GM18867 (cell line): ENCODE measurements around the gene CES4A.
A peak's percentile ranks its signal among the peaks of the same experiment; 100 is the strongest.

Experiments used
- ATAC-seq: cut with Tn5 transposase; IDR thresholded peaks from one replicate; pipeline ENCODE4 v1.9.1; 2021; ENCODE audit warnings: mild to moderate bottlenecking, moderate library complexity; ENCODE audit not compliant: unreplicated experiment

CES4A gene

DNA sequence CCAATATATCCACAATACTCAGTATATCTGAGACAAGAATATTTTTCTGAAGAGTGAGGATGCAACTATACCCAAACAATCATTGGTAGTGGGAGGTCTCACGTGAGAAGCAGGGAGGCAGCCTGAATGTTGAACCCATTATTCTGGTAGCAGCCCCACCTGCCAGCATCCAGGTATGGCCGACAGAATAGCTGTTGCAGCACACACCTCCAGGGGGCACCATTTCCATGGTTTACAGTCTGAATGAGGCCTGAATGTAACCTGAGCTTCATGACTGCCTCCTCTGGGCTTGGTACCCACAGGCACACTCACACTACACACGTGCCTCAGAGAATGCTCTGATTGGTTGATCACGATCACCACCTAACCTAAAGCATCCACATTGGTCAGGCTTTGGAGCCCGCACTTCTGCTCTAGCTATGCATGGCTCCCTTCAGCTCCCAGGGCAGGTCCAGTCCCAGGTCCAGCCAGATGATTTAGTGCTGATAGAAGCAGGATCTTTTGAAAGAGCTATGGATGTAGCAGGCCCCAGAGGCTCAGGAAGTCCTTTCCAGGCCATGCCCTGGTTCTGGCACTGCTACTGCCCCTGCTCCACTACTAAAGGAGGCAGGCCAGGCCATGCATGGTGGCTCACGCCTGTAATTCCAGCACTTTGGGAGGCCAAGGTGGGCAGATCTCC is 29.6 kb downstream of the CES4A start:
- peak; percentile 83 for ATAC-seq

DNA sequence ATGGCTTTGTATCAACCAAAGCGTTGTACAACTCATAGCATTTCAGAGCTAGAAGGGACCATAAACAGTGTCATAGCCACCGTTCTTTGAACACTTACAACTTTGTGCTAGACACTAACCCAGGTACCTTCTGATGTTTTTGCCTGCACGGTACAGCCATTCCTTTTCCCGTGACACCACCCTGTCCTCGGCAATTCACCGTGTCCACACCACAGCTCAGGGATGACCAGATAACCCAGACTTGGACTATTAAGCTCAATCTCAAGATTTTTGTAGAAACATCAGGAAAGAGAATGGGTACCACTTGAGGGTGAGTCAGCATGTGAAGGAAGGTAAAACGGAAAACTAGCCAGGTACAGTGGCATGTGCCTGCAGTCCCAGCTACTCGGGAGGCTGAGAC is 30.8 kb downstream of the CES4A start:
- no peak for ATAC-seq

DNA sequence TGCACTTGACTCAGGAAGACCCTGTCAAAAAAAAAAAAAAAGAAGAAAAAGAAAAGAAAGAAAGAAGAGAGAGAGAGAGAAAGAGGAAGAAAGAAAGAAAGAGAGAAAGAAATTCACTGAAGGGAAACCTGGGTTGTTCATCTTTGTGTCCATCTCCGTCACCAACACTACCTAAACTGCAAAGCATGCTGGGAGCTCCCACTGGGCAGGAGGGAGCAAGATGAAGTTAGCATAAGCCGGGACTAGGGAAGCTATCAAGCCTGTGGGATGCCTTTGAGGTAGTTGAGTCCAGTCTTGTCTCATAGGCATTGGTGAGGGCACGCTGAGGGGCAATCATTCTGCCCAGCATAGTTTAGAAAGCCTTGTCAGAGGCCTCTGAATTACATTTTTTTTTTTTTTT is 32.9 kb downstream of the CES4A start:
- no peak for ATAC-seq

DNA sequence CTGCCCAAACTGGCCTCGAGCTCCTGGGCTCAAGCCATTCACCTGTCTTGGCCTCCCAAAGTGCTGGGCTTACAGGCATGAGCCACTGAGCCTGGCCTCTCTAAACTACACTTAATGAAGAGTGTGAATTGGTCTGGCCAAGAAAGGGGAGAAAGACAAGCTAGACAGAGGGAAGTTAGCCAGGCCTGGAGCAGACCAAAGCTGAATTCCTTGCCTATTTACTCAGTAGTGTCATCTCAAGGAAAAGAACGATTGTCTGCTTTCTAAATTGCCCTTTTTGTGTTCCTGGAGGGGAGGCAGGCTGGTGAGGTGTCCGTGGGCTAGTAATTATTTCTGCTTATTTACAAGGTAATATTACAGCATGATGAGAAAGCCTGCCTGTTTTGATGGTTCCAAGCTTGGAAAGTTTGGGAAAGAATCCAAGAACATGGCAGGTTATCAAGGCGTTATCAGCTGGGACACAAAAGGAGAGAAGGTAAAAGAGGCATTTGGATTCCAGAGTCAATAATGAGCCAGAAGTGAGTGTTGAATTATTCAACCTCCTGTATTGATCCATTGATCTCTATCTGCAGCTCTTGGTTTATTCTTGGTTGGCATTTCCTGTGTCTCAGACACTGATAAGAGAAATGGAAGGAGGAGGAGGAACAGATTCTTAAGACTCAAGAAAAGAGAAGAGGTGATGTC is 34.3 kb downstream of the CES4A start:
- no peak for ATAC-seq

DNA sequence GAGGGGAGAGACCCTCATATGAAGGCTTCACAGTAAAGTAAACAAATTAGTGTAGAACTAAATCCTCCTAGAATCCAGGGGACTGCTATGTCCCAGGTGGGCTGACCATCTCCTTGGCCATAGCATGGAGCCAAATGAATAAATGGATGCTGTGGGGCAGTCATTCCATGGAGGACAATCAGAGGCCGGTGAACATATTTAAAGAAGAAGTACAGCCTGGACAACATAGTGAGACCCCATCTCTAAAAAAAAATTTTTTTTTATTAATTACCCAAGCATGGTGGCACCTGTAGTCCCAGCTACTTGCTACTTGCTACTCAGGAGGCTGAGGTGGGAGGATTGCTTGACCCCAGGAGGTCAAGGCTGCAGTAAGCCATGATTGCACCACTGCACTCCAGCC is 35.3 kb downstream of the CES4A start:
- no peak for ATAC-seq

DNA sequence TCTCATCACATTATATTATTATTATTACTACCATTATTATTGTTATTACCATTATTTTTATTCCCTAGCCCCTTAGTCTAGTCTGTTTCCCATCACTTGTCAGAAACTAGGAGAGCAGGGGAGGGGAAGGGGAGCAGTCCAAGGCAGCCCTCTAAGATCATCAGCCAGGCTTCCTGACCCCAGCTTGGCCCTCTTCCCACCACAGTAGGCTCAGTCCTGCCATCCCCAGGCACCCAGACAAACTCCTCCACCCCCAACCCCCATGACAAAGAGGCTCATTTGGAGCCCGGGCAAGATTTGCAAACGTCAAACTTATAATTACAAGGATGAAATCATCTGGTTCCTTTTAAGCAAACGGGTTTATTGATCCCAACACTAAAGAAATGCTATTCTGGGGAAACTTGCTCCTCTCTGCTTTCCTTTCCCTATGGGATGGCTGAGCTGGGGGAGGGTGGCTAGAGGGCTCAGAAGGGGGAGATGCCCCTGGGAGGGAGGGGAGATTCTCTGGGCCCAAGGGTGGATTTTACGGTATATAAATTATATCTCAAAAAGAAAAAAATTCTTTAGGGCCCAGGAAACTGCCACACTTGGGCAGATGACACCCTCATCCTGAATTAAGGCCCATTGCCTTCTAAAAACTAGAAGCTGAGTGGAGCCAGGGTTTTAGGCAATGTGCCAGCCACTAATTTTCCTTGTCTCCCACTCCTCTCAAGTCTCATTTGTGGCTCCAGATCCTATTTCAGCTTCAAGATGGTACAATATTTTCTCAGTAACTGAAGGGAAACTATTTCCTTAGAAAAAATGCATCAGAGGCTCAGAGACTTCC is 36.2 kb downstream of the CES4A start:
- no peak for ATAC-seq

DNA sequence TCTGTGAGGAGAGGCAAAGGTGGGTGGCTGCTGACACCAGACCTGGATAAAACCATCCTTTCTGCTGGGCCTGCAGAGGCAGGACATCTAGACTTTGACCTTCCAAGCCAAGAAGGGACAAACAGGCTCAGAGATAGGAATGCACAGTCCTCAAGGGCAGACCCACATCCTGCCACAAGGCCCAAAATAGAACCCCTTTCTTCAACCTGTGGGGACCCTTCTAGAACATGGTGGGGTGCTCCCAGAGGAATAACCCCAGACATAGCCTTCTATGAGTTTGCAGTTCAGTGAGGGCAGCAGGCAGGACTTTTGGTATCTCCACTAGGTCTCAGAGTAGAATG is 36.8 kb downstream of the CES4A start:
- no peak for ATAC-seq

DNA sequence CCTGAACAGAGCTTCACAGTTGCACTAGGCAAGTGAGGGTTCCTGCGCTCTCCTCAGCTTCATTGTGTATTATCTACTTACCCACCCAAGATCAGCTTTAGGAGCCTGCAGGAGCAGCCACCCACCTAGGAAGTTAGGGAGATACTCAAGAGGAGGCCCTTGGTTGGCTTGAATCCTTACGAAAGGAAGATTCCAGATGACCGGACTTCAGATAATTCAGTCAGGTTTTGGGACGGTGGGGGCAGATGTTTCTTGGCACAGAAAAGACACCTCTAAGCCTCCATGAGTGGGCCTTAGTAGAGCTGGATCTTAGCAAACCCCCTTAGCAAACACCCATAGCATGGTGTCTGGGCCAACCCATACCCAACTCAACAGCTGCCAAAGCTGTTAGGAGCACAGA is 38.2 kb downstream of the CES4A start:
- no peak for ATAC-seq

DNA sequence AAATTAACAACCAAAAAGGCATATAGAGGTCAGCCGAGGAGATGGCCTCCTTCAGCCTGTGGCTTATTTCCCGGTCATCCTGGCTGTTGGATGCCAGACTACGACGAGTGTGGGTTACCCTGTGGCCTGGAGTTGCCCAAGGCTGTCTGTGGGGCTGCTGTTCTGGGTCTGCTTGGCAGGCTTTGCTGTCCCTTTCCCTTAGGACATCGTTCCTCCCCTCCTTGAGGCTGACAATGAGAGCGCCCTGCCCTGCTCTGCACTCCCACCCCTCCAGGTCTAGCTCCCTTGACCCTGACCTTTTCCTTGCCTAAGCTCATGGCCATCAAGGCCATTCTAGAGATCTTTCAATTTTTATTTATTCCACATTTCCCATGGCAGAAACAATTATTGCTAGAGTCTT is 38.7 kb downstream of the CES4A start:
- no peak for ATAC-seq

DNA sequence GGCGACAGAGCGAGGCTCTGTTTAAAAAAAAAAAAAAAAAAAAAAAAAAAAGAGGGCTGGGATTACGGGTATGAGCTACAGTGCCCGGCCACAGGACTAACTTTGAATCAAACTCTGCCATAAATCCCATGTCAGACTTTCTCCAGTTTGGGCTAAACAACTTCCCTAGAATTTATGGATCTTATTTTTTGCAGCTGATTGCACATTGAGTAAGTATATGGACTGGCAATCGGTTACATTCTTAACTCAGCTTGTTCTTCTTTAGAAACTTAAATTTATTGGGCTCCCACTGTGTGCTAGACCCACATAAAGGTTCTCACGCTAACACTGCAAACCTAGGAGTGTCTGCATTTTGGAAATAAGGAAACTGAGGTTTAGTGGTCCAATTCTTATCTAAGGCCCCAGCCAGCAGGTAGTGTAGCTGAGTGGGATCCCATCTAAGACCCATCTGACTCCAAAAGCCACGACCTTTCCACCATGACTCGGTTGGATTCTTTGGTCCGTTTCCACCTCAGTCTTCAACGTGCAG is 39.8 kb downstream of the CES4A start:
- ATAC-seq = no peak

DNA sequence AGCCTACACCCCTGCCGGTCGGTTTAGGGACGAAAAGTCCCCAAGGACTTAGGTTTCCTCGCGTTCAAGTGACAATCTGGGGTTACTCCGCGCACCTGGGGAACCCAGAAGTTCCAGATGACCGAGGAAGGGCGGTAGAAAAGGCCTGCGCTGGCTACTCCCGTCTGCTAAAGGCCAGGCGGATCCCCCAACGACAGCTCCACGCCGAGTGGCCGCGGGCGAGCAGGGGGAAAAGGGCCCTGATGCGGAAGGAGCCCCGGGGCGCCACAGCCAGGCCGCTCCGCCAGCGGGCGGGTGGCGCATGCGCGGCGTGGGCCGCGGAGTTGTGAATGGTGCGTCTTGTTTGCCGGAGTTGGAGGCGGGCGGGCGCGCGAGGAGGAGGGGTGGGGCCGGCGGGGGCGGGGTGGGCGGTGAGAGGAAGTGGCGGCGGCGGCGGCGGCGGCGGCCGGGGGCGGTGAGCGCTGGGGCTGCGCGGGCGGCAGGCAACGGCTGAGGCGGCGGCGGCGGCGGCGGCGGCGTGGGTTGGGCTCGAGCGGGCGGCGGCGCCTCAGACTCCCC is 40.4 kb downstream of the CES4A start, which contains the start of gene CBFB:
CBFB (plus strand) TSS at position 454 of the 558 bp plus-strand sequence. CDS start 259 bp downstream, outside the sequence.
- peak; percentile 75 for ATAC-seq

DNA sequence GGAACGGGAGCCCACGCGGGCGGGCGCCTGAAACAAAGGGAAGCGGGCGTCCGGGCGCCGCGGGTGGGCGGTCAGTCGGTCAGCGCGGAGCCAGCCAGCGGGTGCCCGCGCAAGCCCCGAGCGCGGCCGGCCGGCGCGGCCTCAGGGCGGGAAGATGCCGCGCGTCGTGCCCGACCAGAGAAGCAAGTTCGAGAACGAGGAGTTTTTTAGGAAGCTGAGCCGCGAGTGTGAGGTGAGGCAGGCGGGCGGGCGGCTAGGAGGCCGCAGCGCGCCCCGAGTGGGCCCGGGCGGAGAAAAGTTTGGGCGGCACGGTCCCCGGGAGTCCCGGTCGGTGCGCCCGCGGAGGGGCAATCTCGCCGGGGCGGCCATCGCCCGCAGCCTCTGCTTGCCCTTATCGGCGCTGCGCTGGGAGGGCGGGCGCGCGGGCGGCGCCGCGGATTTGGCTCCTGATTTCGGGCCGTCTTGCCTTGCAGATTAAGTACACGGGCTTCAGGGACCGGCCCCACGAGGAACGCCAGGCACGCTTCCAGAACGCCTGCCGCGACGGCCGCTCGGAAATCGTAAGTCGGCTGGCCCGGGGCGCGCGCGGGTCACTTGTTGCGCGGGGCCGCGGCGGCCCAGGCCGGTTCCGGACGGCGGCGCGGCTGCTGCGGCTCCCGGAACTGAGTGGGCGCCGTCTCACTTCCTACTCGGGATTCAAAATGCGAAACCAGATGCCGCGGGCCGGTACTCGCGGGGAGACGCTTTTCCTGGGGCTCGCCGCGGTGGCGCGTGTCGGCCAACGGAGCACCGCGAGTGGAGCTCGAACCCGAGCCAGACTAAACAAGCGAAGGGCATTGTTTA is 41.1 kb downstream of the CES4A start:
- peak; percentile 46 for ATAC-seq

DNA sequence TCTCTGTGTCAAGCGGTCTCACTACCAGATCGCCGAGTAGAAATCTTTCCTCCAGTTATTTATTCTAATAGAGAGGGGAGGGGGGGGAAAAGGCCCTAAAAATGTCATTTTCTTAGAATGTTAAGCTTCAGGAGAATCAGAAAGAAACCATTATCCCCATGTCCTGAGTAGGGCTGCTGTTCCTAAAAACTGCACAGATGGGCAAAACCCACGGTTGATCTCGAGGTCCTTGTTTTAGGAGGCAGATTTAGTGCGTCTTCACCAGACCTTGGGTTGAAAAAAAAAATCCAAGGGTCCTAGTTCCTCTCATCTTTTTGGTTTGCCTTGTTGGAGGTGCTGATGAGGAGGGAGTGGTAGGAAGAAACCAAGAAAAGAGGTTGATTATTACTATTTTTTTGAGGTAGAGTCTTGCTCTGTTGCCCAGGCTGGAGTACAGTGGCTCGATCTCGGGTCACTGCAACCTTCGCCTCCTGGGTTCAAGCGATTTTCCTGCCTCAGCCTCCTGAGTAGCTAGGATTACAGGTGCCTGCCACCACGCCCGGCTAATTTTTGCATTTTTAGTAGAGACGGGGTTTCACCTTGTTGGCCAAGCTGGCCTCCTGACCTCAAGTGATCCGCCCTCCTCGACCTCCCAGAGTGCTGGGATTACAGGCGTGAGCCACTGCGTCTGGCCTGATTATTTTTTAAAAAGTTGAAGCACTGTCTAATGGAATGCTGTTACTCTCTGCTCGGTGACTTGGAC is 42.0 kb downstream of the CES4A start:
- ATAC-seq = no peak

DNA sequence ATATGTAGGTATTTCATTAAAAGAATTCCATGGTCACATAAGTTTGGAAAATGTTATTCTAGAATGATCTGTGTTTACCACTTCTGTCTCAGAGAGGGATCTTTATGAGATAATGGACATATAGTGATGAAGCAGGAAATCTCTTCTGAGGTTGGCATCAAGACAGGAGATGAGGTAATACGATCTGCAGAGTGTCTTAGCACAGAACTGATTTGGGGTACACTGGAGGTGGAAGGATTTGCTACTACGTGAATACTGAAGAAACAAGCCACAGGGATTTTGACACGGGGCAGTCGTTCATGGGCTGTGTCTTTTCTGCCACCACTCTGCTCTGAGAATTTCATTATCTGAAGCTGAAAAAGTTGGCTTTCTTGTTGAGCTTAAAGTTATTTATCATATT is 46.1 kb downstream of the CES4A start:
- no peak for ATAC-seq

DNA sequence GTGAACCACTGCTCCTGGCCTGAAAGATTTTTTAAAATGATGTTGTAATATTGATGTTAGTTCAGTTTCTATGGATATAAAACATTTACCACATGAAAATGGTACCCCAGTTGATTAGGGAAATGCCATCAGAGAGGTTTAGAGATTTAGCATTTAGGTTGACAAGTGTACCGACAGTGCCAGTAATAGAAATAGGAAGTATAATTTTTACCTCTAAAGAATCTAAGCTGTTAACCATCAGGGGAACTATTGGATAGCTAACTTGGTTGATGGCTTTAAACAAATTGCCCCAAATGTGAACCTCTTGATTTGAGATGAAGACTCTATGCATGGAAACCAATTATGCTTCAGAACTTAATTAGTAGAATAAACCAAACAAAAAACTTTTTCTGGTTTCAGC is 47.0 kb downstream of the CES4A start:
- no peak for ATAC-seq

DNA sequence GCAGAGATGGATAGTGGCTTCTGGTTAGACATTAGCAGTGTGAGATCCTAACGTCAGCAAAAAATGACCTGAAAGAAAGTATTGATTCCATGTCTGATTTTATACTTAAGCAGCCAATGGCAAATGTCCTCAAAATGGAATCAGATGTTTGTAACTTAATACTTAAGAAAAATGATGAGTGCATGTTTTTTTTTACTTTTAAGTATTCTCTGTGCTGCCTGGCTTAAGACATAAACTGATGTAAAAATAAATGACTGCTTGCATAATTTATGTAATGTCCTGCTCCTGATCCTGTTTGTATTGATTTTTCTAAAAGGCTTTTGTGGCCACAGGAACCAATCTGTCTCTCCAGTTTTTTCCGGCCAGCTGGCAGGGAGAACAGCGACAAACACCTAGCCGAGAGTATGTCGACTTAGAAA is 47.9 kb downstream of the CES4A start:
- no peak for ATAC-seq

DNA sequence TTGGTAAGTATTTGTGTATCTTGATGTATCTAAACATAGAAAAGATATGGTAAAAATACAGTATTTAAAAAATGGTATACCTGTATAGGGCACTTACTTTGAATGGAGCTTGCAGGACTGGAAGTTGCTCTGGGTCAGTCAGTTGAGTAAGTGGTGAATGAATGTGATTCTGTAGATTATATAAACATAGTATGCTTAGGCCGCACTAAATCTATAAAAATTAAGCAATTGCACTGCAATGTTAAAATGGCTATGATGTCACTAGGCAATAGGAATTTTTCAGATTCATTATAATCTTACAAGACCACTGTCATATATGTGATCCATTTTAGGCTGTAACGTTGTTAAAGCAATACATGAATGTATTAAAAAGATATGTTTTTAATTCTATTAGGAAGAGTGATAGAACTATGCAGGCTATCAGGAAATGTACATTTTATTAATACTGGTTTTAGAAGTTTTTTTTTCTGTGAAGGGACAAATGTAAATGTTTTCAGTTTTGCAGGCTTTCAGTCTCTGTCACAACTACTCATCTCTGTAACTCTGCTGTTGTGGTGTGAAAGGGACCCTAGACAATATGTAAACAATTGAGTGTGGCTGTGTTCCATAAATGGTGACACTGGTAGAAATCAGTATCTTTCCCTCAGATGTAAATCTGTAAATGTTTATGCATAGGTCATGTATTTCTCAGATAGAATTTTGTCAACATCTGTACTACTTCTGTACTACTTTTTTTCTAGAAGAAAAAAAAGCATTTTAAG is 51.1 kb downstream of the CES4A start:
- peak; percentile 39 for ATAC-seq

DNA sequence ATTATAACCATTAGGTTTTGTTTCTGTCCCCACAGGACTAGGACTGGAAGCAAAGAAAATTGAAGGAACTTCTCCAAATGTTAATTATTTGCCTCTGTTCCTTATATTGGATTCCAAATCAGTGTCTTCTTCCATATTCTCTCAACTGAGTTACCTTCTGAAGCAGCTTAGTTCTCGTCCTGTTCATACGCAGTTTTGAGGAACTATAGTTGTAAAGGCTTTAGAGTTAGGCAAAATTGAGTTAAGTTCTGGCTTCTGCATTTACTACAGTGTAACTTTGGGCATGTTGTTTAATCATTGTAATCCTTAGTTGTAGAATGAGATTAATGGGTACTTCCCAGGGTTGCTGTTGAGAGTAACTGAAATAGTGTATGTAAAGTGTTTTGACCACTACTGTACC is 51.8 kb downstream of the CES4A start:
- no peak for ATAC-seq

DNA sequence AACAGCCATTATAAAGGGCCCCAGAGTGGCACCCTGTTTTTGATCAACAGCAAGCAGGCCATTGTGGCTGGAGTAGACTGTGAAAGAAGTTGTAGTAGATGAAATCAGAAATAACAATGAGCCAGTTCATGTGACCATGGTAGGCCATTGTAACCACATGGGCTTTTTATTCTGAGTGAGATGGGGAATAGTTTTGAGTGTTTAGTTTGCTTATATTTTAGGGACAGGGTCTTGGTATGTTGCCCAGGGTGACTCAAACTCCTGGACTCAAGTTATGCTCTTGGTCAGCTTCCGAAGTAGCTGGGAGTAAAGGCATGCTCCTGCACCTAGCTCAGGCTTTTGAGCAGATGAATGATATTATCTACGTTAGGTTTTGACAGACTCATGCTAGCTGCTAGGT is 52.5 kb downstream of the CES4A start:
- no peak for ATAC-seq
